H1 (cell line): Measurements from ENCODE around the gene SSPN. TPM values are rescaled to one million over a fixed set of nuclear protein-coding genes. Genes with fewer than 3 reads are reported as not detected.

Experiments
- CTCF ChIA-PET: fragments of 300-600 bp; sonication (Branson Sonifier 250); formaldehyde crosslinking; loops from one replicate; lab custom pipeline; 2021; ENCODE audit not compliant: partially characterized antibody; lab: Charles Lee
- POLR2A ChIA-PET: fragments of 300-600 bp; sonication (Branson Sonifier 250); formaldehyde crosslinking; loops from one replicate; lab custom pipeline; 2021; ENCODE audit warnings: inconsistent platforms; ENCODE audit not compliant: partially characterized antibody; lab: Charles Lee
- DNase-seq, 2 experiments: peaks; one replicate each; pipeline versions ENCODE4 v3.0.0 to v3.0.0-alpha.2; 2010 to 2022; ENCODE audit warnings: low spot score in 2 of 2, low read depth in 1 of 2, mixed read lengths in 1 of 2
- FAIRE-seq: peaks from 2 replicates; lab custom pipeline; 2011; peaks lifted over from hg19 to GRCh38; lab: Jason Lieb, UNC
- H2AFZ ChIP-seq: 2 replicates; pipeline ENCODE4 v1.8.1; 2012; ENCODE audit warnings: low read length, inconsistent platforms
- H2AK5ac ChIP-seq: 2 replicates; pipeline ENCODE4 v1.6.1; 2013; ENCODE audit warnings: low read depth, low read length
- H2BK120ac ChIP-seq: replicated peaks from 2 replicates; pipeline ENCODE3; 2013; ENCODE audit warnings: low read depth, low read length, inconsistent platforms
- H2BK12ac ChIP-seq: 2 replicates; pipeline ENCODE4 v1.6.1; 2013; ENCODE audit warnings: low read depth, low read length
- H2BK15ac ChIP-seq: 2 replicates; pipeline ENCODE4 v1.6.1; 2013; ENCODE audit warnings: low read length
- H2BK20ac ChIP-seq: 2 replicates; pipeline ENCODE4 v1.6.1; 2013; ENCODE audit warnings: low read length
- H2BK5ac ChIP-seq: 2 replicates; pipeline ENCODE4 v1.6.1; 2013; ENCODE audit warnings: low read depth, low read length
- H3K14ac ChIP-seq: 2 replicates; pipeline ENCODE4 v1.6.1; 2013; ENCODE audit warnings: inconsistent platforms; ENCODE audit not compliant: insufficient read length
- H3K18ac ChIP-seq: 2 replicates; pipeline ENCODE4 v1.6.1; 2013; ENCODE audit warnings: low read length; ENCODE audit errors: extremely low read depth
- H3K23ac ChIP-seq: 2 replicates; pipeline ENCODE4 v1.6.1; 2013; ENCODE audit warnings: inconsistent platforms; ENCODE audit not compliant: insufficient read length
- H3K23me2 ChIP-seq: 2 replicates; pipeline ENCODE4 v1.6.1; 2013; ENCODE audit warnings: low read depth, low read length
- H3K27ac ChIP-seq: 2 replicates; pipeline ENCODE4 v1.6.1; 2011; ENCODE audit warnings: low read depth, low read length, inconsistent platforms
- H3K27me3 ChIP-seq, 4 experiments: replicated peaks in 1 of 4; 1 replicate in 1 of 4; 2 replicates in 3 of 4; pipeline versions ENCODE4 v1.6.1 to v1.8.1; 2011 to 2013; ENCODE audit warnings: low read length in 3 of 4, mild to moderate bottlenecking in 3 of 4, inconsistent platforms in 2 of 4, mixed read lengths in 2 of 4, moderate library complexity in 1 of 4; ENCODE audit not compliant: control insufficient read depth in 3 of 4, insufficient read depth in 3 of 4; ENCODE audit errors: extremely low read depth in 1 of 4
- H3K36me3 ChIP-seq, 4 experiments: 2 replicates each; pipeline versions ENCODE4 v1.6.1 to v1.8.1; 2011 to 2013; ENCODE audit warnings: mild to moderate bottlenecking in 4 of 4, low read length in 3 of 4, moderate library complexity in 2 of 4, control low read depth in 1 of 4, inconsistent platforms in 1 of 4; ENCODE audit not compliant: insufficient read depth in 4 of 4, control insufficient read depth in 2 of 4
- H3K4ac ChIP-seq: replicated peaks from 2 replicates; pipeline ENCODE3; 2013; ENCODE audit warnings: low read length, low read depth, mixed read lengths, inconsistent platforms; ENCODE audit not compliant: insufficient read length
- H3K4me1 ChIP-seq, 4 experiments: replicated peaks in 1 of 4; 1 replicate in 1 of 4; 2 replicates in 3 of 4; pipeline versions ENCODE4 v1.6.1 to v1.8.1; 2011 to 2013; ENCODE audit warnings: low read length in 3 of 4, inconsistent platforms in 2 of 4, mixed read lengths in 1 of 4; ENCODE audit not compliant: insufficient read depth in 4 of 4, control insufficient read depth in 3 of 4
- H3K4me2 ChIP-seq, 2 experiments: 2 replicates each; pipeline versions ENCODE4 v1.6.1 to v1.8.1; 2011 to 2013; ENCODE audit warnings: low read depth in 2 of 2, low read length in 2 of 2, control low read depth in 1 of 2, inconsistent platforms in 1 of 2, mild to moderate bottlenecking in 1 of 2; ENCODE audit not compliant: insufficient read depth in 1 of 2
- H3K4me3 ChIP-seq, 4 experiments: fragments of 200-600, 300-600 bp in 1 of 4; sonication (generic), shearing (Covaris generic), sonication (Bioruptor Twin) in 1 of 4; 2 replicates each; pipeline versions ENCODE4 v1.5.1 to v1.8.1; 2011 to 2016; ENCODE audit warnings: low read length in 4 of 4, low read depth in 3 of 4, control low read depth in 2 of 4, inconsistent platforms in 2 of 4, mild to moderate bottlenecking in 2 of 4, mixed read lengths in 1 of 4, moderate library complexity in 1 of 4; ENCODE audit not compliant: insufficient read depth in 2 of 4; ENCODE audit errors: extremely low read depth in 1 of 4
- H3K56ac ChIP-seq: replicated peaks from 2 replicates; pipeline ENCODE3; 2013; ENCODE audit warnings: low read depth, mild to moderate bottlenecking, mixed read lengths, low read length, inconsistent platforms; ENCODE audit not compliant: insufficient read length
- H3K79me1 ChIP-seq: 2 replicates; pipeline ENCODE4 v1.6.1; 2013; ENCODE audit warnings: low read depth, low read length, control low read depth
- H3K79me2 ChIP-seq, 2 experiments: 2 replicates each; pipeline versions ENCODE4 v1.6.1 to v1.8.1; 2012 to 2013; ENCODE audit warnings: low read length in 2 of 2, mild to moderate bottlenecking in 2 of 2, inconsistent platforms in 1 of 2; ENCODE audit not compliant: insufficient read depth in 2 of 2, control insufficient read depth in 1 of 2
- H3K9ac ChIP-seq, 4 experiments: replicated peaks in 1 of 4; 1 replicate in 1 of 4; 2 replicates in 3 of 4; pipeline versions ENCODE4 v1.6.1 to v1.8.1; 2011 to 2013; ENCODE audit warnings: low read depth in 3 of 4, low read length in 3 of 4, control low read depth in 2 of 4, mild to moderate bottlenecking in 2 of 4, moderate library complexity in 2 of 4, inconsistent platforms in 1 of 4; ENCODE audit errors: extremely low read depth in 1 of 4
- H3K9me3 ChIP-seq, 2 experiments: 2 replicates each; pipeline versions ENCODE4 v1.6.1 to v1.8.1; 2012 to 2013; ENCODE audit warnings: mild to moderate bottlenecking in 2 of 2, moderate library complexity in 2 of 2, control low read depth in 1 of 2, inconsistent platforms in 1 of 2, low read depth in 1 of 2, low read length in 1 of 2, mixed read lengths in 1 of 2; ENCODE audit not compliant: insufficient read depth in 2 of 2
- H4K20me1 ChIP-seq, 2 experiments: replicated peaks in 1 of 2; 2 replicates each; pipeline versions ENCODE3 to v1.8.1; 2011 to 2013; ENCODE audit warnings: inconsistent platforms in 2 of 2, low read length in 2 of 2, mild to moderate bottlenecking in 1 of 2; ENCODE audit not compliant: insufficient read depth in 2 of 2, control insufficient read depth in 1 of 2
- H4K5ac ChIP-seq: 2 replicates; pipeline ENCODE4 v1.6.1; 2013; ENCODE audit warnings: low read length, low read depth, mixed read lengths, inconsistent platforms; ENCODE audit not compliant: insufficient read length
- H4K8ac ChIP-seq: 2 replicates; pipeline ENCODE4 v1.8.0; 2013; ENCODE audit warnings: mild to moderate bottlenecking, moderate library complexity, low read length, inconsistent platforms; ENCODE audit not compliant: insufficient read depth; ENCODE audit errors: extremely low read depth
- H4K91ac ChIP-seq: replicated peaks from 2 replicates; pipeline ENCODE3; 2013; ENCODE audit warnings: low read length, mixed read lengths, inconsistent platforms; ENCODE audit not compliant: insufficient read length
- CEBPB ChIP-seq: IDR thresholded peaks from 2 replicates; pipeline ENCODE4 v1.6.1; 2012; ENCODE audit warnings: low read depth, low read length
- PHF8 ChIP-seq: fragments of 200-600 bp; sonication (generic); conservative IDR thresholded peaks from 2 replicates; pipeline ENCODE4 v1.7.1; 2012; ENCODE audit warnings: low read depth, mild to moderate bottlenecking, inconsistent platforms, low read length, moderate library complexity
- RFX5 ChIP-seq: IDR thresholded peaks from 2 replicates; pipeline ENCODE4 v1.6.1; 2011; ENCODE audit warnings: low read depth, low read length, improper control_type of control experiment, borderline replicate concordance
- SRF ChIP-seq: IDR thresholded peaks from 2 replicates; pipeline ENCODE4 v1.6.1; 2011; ENCODE audit warnings: mild to moderate bottlenecking, low read depth, low read length, moderate library complexity
- ZNF274 ChIP-seq: IDR thresholded peaks from 2 replicates; pipeline ENCODE4 v1.7.0; 2012; ENCODE audit warnings: low read length, borderline replicate concordance; ENCODE audit errors: extremely low read depth
- WGBS, 2 experiments: shearing (Covaris generic) in 1 of 2; methylation state at CpG; one replicate each; pipeline versions ENCODE4 v1.1.6 to v1.1.7; 2013 to 2015; ENCODE audit warnings: low lambda C conversion rate in 2 of 2, mixed read lengths in 2 of 2, inconsistent platforms in 1 of 2, low coverage in 1 of 2, missing lambda C conversion rate in 1 of 2; ENCODE audit not compliant: insufficient replicate concordance in 2 of 2, insufficient coverage in 1 of 2, insufficient read length in 1 of 2; ENCODE audit errors: extremely low coverage in 1 of 2, missing lambda C conversion rate in 1 of 2; 5-methylcytosine and 5-hydroxymethylcytosine counted together
- polyA plus RNA-seq, 7 experiments: library from polyadenylated mRNA; depleted of rRNA in 3 of 7; stranded (reverse) in 5 of 7; unstranded in 2 of 7; fragments of >200 nt in 5 of 7; fragments of 200-250 nt in 2 of 7; gene quantifications; 1 replicate in 5 of 7; 2 replicates in 1 of 7; 4 replicates in 1 of 7; pipeline versions ENCODE4 v1.2.1 to v1.2.3, GENCODE V29; 2011 to 2013; ENCODE audit warnings: missing spikeins in 2 of 7, mixed read lengths in 2 of 7
- total RNA-seq: library from RNA; stranded (reverse); fragmentation: NEBNext Ultra II Directional; extraction: Animal tissue kit (Norgen Biotek cat#: 25700); gene quantifications from 2 replicates; pipeline ENCODE4 v1.2.1, GENCODE V29; 2021
- TF ChIP-seq, protein P1 (sequence below): IDR thresholded peaks from 2 replicates; pipeline ENCODE4 v1.6.1; 2011; ENCODE audit warnings: low read depth, mild to moderate bottlenecking, low read length; ENCODE audit not compliant: insufficient read depth

The SSPN gene
- total and polyA plus RNA-seq, 2 of the 8 experiments (the other 6 are each of a cell fraction or from before 2014, with no cell fraction given): 0.86 to 1.8 TPM

DNA sequence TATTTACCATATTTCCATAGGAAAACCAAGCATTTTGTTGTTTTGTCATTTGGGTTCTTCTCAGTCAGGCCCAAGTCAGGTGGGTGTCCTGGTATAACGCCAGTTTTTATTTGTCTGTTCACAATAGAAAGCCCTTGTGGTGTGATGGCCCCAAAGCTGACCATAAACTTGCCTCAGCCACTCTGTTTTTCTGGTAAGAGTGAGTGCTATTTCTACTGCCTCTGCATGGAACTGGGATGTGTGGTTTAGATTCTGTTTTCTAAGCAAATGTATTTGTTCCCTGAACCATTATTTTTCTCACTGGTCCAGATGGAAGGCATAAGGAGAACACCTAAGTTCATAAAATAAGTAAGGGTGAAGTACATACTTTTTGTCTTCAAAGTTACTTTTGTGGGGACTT is 1.8 kb upstream of the SSPN start:
- DNase-seq: no peak
- Histone ChIP-seq H2BK120ac (no peak overlapping the region), H3K4me2 (no peak overlapping the region), H3K27me3 (peaks cover 0 to 28% (median 15%) of the 10 kb centered on the region in 4 experiments; a peak in 6 of 7 replicates)
- TF ChIP-seq, protein P1, sequence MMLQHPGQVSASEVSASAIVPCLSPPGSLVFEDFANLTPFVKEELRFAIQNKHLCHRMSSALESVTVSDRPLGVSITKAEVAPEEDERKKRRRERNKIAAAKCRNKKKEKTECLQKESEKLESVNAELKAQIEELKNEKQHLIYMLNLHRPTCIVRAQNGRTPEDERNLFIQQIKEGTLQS: no peak
- TF ChIP-seq SRF (no peak), PHF8 (no peak), RFX5 (no peak), ZNF274 (no peak), CEBPB (no peak)
- TF ChIP-seq, all 59 proteins: peak for 0
- Histone ChIP-seq H3K4ac (no peak overlapping the region), H4K20me1 (no peaks in the 10 kb centered on the region), H2AK5ac (no peak overlapping the region), H3K14ac (no peak overlapping the region), H3K27ac (no peak overlapping the region), H2BK5ac (no peak overlapping the region), H3K4me1 (peaks cover 0 to 2% (median 0%) of the 10 kb centered on the region in 4 experiments; a peak in 3 of 7 replicates), H2BK12ac (no peak overlapping the region), H2AFZ (no peak overlapping the region), H3K36me3 (no peaks in the 10 kb centered on the region), H3K23me2 (peaks cover 4% of the 10 kb centered on the region), H3K9me3 (no peaks in the 10 kb centered on the region), H3K9ac (no peak overlapping the region), H4K8ac (no peak overlapping the region), H4K5ac (no peak overlapping the region), H3K56ac (no peak overlapping the region), H3K79me1 (no peaks in the 10 kb centered on the region), H3K79me2 (no peaks in the 10 kb centered on the region), H3K23ac (no peak overlapping the region), H3K18ac (no peak overlapping the region), H3K4me3 (no peak overlapping the region), H4K91ac (no peak overlapping the region), H2BK15ac (no peak overlapping the region), H2BK20ac (no peak overlapping the region)
- CTCF ChIA-PET: interaction anchor here (0.5 to 1.7 kb wide), 4 partner anchors 18 to 70 kb away, joined by 3 to 4 read pairs (median 3); no protein-coding TSS in a partner anchor
- WGBS, 2 experiments: 83% methylated on average over 1 of the region's 1 CpG; no CpG with 5 or more reads in 1 of the 2 experiments
- POLR2A ChIA-PET: interaction anchor here (0.7 kb wide), 1 partner anchor 229 kb away, joined by 3 read pairs; no protein-coding TSS in a partner anchor
- no peak for FAIRE-seq
